Sciatic nerve (tissue), 2 donors: ENCODE data around the gene NTHL1. TPM values are rescaled to one million over a fixed set of nuclear protein-coding genes. Genes with fewer than 3 reads are reported as not detected.

Experiments used
- ATAC-seq: fragments of 200-7000 bp; cut with Tn5 transposase; one replicate; pipeline ENCODE4 v1.9.1; 2020; ENCODE audit warnings: mild to moderate bottlenecking, moderate library complexity
- DNase-seq: peaks from one replicate; pipeline ENCODE4 v3.0.0-alpha.2; 2020; ENCODE audit warnings: low spot score
- intact Hi-C: fragments of 100-400 bp; cut with DNase I; formaldehyde crosslinking; loops from one replicate; pipeline ENCODE4 v1.14.2; 2022
- microRNA-seq: library from miRNA; unstranded; fragments of <30 nt; microRNA quantifications from one replicate; pipeline ENCODE4 v1.2.0, GENCODE V29; 2020
- total RNA-seq: library from RNA; stranded (reverse); fragmentation: NEBNext Ultra II Directional; extraction: Animal tissue kit (Norgen Biotek cat#: 25700); gene quantifications from one replicate; pipeline ENCODE4 v1.2.1, GENCODE V29; 2021
- donor health status: DM: no; HTN: no; CAD: no.
- donor health status: DM: no; HTN: no; CAD: no.

The NTHL1 gene
- total RNA-seq, 1 donor from 2014 or later, result 21.8 TPM

- ATAC-seq (no peak), DNase-seq (no peak)
- intact Hi-C loops, result no loop called here
These were observed 57.1 kb downstream of the NTHL1 start for GRCh38 chr16:1990351-1991134.

- ATAC-seq, result no peak
- no peak for DNase-seq
- intact Hi-C loops, result no loop called here
These were observed 57.6 kb downstream of the NTHL1 start for GRCh38 chr16:1990101-1990350.

Small RNA genes lying within 50 kb of the gene (microRNA-seq; reads per million reads assigned to microRNA genes)
- gene MIR1225, result 1.1 reads per million

Other genes starting within 250 kb of the NTHL1 start
- gene HAGH, start 221.0 kb downstream of the NTHL1 start, total RNA-seq, result 73.4 TPM
- gene FAHD1, start 220.6 kb downstream of the NTHL1 start, total RNA-seq, result 13.8 TPM
- gene MEIOB, start 175.7 kb downstream of the NTHL1 start, total RNA-seq, result not detected
- gene HS3ST6, start 129.4 kb downstream of the NTHL1 start, total RNA-seq, result not detected
- gene MSRB1, start 104.6 kb downstream of the NTHL1 start, total RNA-seq, result 16.0 TPM
- gene RPL3L, start 93.1 kb downstream of the NTHL1 start, total RNA-seq, result not detected
- 85.8 TPM for gene NDUFB10, start 88.3 kb downstream of the NTHL1 start, total RNA-seq
- 990 TPM for gene RPS2, start 83.0 kb downstream of the NTHL1 start, total RNA-seq
- gene RNF151, start 81.0 kb downstream of the NTHL1 start, total RNA-seq, result not detected
- gene TBL3, start 75.8 kb downstream of the NTHL1 start, total RNA-seq, result 21.8 TPM
- gene NOXO1, start 66.4 kb downstream of the NTHL1 start, total RNA-seq, result not detected
- 15.5 TPM for gene GFER, start 63.6 kb downstream of the NTHL1 start, total RNA-seq
- gene SYNGR3, start 57.9 kb downstream of the NTHL1 start, total RNA-seq, result 0.76 TPM
- 34.5 TPM for gene ZNF598, start 38.0 kb downstream of the NTHL1 start, total RNA-seq
- 0.36 TPM for gene NPW, start 28.0 kb downstream of the NTHL1 start, total RNA-seq
- gene NHERF2, start 20.9 kb downstream of the NTHL1 start, total RNA-seq, result 107 TPM
- gene TSC2, start 151 bp upstream of the NTHL1 start, total RNA-seq, result 156 TPM
- gene PKD1, start 88.1 kb upstream of the NTHL1 start, total RNA-seq, result 159 TPM
- 0.40 TPM for gene RAB26, start 100.8 kb upstream of the NTHL1 start, total RNA-seq
- 44.8 TPM for gene TRAF7, start 107.9 kb upstream of the NTHL1 start, total RNA-seq
- 1.6 TPM for gene CASKIN1, start 148.8 kb upstream of the NTHL1 start, total RNA-seq
- 21.8 TPM for gene MLST8, start 157.6 kb upstream of the NTHL1 start, total RNA-seq
- 9.9 TPM for gene BRICD5, start 163.0 kb upstream of the NTHL1 start, total RNA-seq
- gene PGP, start 167.0 kb upstream of the NTHL1 start, total RNA-seq, result 11.8 TPM
- 22.3 TPM for gene E4F1, start 175.8 kb upstream of the NTHL1 start, total RNA-seq
- 1.6 TPM for gene DNASE1L2, start 188.6 kb upstream of the NTHL1 start, total RNA-seq
- gene ECI1, start 203.8 kb upstream of the NTHL1 start, total RNA-seq, result 37.6 TPM
- 103 TPM for gene RNPS1, start 220.3 kb upstream of the NTHL1 start, total RNA-seq